Stimulated activated CD8-positive, alpha-beta memory T cell treated with anti-CD3 and anti-CD28 coated beads, Interleukin-4, amount 100 ng/mL, for 24 hours (primary cell): ENCODE results near the gene ING5.
A peak's percentile ranks its signal among the peaks of the same experiment; 100 is the strongest.
"Not testable (repeated sequence)": the region's sequence is repeated elsewhere in the genome, so short reads cannot be mapped to it uniquely, and the experiment has no call there.

Source experiments
- DNase-seq: peaks from one replicate; pipeline ENCODE4 v3.0.0-alpha.2; 2020; ENCODE audit warnings: low read depth

The ING5 gene

GRCh38 chr2:241739177-241739576 is 37.3 kb downstream of the ING5 start:
- no peak for DNase-seq

GRCh38 chr2:241739651-241740050 is 37.8 kb downstream of the ING5 start:
- DNase-seq, result peak; percentile 46

GRCh38 chr2:241741016-241741415 is 39.2 kb downstream of the ING5 start:
- no peak for DNase-seq

- no peak for DNase-seq
Observed at GRCh38 chr2:241742320-241742939, 40.6 kb downstream of the ING5 start.

GRCh38 chr2:241743008-241743407 is 41.2 kb downstream of the ING5 start:
- not testable (repeated sequence) for DNase-seq

GRCh38 chr2:241743620-241744019 is 41.8 kb downstream of the ING5 start:
- no peak for DNase-seq

DNA sequence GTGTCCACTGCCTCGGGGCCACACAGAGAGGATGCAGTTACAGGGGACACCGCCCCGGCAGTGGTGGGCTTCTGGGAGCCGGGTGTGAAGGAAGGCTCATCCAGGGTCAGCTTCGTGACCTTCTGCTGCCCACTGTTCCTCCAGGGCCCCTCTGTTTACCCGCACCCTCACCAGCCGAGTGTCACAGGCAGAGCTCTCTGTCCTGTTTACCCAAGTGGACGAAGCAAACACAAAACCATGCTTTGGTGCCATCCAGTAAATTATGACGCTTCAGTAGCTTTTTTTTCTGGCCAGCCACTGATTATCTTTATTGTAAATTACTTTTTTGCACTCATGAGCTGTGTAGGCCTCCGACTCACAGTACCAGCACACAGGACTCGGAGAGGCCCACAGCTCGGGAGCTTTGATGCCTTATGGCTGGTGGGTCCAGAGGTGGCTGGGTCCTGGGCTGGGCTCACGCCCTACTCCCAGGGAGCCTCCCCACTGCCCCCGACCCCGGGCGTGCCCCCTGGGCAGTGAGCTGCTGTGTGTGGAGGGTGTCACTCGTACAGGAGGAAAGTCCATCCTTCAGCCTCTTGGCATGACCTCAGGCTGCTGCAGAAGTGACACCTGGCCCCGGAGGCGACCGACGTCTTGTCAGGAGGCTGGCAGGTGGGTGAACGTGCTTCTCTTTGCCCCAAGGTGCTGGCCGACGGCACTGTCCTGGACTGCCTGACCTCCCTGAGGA is 42.4 kb downstream of the ING5 start:
- no peak for DNase-seq

DNA sequence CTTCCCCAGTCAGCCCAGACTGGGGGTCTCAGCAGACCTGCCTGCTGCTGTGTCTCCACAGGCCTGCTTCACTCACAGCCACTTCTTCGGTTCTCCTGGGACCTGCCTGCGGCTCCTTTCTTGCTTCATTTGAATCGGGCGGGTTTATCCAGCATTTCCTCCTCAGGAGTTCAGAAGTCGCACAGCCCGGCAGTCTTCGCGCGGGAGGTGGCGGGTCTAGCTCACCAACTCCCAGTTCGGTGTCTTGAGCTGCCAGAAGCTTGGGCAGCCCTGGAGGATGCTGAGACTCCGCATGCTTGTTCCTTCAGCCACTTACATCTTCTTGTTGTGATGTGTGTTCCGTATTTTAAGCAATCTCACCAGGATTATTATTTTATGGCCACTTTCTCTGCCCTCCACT is 43.4 kb downstream of the ING5 start:
- no peak for DNase-seq

- DNase-seq, result no peak
Observed at GRCh38 chr2:241746084-241746483, 44.2 kb downstream of the ING5 start.

GRCh38 chr2:241748468-241749256 is 46.8 kb downstream of the ING5 start:
- DNase-seq, result no peak

DNA sequence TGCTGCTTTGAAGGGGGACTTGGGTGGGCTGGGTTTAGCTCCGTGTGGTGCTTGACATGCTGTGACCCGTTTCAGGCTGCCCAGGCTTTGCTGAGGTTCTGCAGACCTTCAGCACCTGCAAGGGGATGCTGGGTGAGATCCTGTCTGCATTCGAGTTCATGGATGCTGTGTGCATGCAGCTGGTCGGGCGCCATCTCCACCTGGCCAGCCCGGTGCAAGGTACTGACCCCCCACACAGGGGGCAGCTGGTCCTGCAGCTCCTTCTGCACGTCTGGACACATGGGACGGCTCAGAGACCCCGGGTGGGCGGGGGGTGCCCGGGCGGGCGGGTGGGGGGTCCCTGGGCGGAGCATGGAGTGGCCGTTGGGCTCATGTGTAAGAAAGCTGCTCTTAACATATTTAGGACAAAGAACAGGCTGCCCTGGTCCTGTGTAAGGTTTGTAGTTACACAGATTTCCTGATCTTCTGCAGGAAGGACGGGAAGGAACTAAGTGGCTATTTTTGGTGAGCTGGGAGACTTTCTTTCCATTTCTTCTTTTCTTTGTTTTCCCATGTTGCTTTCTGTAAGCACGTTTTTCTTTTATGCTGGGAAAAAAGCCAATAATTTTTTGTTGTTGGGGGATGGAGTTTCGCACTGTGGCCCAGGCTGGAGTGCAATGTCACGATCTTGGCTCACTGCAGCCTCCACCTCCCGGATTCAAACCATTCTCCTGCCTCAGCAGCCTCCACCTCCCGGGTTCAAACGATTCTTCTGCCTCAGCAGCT is 48.4 kb downstream of the ING5 start:
- DNase-seq, result no peak

DNA sequence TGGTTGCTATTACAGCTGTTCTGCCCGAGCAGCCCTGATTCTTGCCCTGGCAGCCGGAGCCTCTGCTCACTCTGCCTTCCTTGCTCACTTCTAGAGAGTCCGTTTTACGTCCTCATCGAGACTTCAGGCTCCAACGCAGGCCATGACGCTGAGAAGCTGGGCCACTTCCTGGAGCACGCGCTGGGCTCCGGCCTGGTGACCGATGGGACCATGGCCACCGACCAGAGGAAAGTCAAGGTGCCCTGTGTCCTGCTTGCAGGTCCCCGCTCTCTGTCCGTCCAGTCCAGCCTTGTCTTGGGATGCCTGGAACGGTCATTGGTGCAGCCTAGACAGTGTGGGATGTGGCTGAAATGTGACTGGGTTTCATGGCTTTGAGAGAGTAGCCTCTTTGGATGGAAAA is 49.3 kb downstream of the ING5 start:
- no peak for DNase-seq

DNA sequence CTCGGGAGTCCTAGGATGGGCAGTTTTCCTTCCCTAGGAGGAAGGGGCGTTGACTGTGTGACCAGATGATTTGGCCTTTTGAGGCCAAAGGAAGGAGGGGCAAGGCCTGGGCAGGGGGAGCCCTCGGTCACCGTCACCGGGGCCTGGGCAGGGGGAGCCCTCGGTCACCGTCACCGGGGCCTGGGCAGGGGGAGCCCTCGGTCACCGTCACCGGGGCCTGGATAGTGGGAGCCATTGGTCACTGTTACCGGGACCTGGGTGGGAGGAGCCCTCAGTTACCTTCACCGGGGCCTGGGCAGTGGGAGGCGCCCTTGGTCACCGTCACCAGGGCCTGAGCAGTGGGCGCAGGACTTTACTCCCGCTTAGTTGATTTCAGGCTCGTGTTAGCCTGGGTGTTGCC is 49.9 kb downstream of the ING5 start:
- DNase-seq, result no peak

DNA sequence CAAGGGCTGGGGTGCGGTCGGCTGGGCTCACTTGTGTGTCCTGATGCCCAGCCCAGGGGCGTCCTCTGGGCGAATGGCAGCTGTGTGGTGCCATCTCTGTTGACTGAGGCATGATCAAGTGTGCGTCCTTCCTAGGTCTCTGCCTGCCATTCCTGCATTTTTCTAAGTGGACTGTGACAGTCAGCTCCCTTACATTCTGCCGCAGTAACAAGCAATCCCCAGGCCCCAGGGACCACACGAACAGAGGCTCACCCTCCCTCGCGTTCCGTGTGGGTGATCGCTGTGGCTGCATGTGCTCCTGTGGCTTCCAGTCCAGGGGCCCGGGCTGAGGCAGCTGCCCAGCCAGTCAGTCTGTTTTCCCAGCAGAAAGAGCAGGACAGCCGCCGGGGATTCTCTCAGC is 50.4 kb downstream of the ING5 start:
- DNase-seq, result no peak

DNA sequence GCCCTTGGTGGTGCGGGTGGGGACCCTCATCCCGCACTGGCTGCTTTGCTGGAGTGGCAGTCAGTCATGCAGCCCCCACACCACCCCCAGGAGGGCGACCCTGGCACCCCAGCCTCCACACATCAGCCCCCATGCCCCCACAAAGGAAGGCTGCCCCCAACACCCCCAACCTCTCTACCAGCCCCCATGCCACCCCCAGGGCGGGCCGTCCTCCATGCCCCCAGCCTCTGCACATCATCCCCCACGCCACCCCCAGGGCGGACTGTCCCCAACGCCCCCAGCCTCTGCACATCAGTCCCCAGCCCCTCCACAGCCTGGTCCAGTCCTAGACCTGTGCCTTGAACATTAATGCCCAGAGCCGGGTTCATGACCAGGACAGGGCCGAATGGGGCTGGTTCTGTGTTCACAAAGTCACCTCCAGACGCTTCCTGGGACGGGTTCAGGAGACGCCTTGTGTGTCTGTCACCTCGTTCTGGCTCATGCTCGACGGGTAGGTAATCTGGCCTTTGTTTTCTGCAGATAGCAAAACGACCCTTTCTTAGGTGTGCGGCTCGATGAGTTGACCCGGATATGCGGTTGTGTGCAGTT is 50.9 kb downstream of the ING5 start:
- DNase-seq, result no peak

DNA sequence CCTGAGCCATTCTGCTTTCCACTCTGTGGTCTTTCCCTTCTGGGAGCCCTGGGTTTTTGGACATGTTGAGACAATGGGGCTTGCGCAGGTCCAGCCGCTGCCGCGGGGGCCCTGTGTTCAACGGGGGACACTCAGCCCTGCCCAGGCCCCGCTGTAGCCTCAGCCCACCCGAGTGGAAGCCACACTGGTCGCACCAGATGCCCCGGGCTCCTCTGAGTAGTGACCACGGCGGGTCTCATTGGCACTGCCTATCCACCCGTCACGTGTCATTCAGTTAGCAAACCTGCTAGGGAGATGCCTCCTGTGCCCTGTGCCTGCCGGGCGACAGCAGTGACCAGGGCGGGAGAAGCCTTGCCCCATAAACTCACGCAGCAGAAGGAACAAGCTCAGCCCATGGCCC is 51.7 kb downstream of the ING5 start:
- DNase-seq, result no peak

GRCh38 chr2:241754042-241754441 is 52.2 kb downstream of the ING5 start:
- DNase-seq, result no peak

DNA sequence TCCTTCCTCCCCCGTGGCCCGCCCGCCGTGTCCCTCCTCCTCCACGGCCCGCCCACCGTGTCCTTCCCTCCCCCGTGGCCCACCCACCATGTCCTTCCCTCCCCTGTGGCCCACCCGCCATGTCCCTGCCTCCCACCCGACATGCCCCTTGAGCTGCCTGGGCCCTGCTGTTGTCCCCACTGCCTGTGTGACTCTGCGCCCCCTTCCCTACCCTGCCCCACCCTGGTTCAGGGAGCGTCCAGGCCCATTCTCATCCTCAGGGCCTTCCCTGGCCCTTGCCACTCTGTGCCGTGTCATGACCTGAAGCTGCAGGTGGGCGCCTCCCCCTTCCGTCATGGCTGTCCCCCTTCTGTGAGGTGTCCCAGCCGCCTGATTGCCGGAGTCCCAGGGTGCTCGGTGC is 53.3 kb downstream of the ING5 start:
- DNase-seq, result no peak

- DNase-seq, result no peak
Observed at GRCh38 chr2:241755777-241756176, 53.9 kb downstream of the ING5 start.

DNA sequence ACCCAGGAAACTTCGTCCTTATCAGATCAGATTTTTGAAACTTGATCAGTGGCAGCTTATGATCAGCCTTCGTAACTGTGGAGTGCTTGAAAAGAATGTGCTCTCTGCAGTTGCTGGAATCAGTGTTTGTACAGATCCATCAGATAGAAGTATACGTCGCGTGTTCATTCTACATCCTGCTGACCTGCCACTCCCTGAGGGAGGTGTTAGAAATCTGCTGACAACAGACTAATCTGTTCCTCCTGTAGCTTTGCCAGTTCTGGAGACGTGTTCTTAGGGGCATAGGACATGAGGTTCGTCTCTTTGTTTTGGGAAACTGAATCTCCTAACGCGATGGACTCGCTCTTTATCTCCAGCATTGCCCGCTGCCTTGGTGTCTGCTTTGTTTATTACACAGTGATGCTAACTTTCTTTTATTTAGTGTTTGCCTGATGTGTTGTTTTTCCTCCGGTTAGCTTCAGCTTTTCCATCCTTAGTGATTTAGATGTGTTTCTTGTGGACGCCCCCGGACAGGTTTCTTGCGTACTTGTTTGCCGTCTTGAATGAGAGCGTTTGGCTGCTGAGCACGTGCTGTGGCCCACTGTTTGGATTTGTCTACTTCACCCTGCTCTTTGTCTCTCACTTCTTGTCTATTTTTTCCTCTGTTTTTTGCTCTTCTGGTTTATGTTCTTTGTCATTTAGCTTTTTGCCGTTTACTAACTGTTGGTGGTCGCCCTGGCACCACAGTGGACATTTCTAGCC is 57.4 kb downstream of the ING5 start:
- DNase-seq, result no peak

DNA sequence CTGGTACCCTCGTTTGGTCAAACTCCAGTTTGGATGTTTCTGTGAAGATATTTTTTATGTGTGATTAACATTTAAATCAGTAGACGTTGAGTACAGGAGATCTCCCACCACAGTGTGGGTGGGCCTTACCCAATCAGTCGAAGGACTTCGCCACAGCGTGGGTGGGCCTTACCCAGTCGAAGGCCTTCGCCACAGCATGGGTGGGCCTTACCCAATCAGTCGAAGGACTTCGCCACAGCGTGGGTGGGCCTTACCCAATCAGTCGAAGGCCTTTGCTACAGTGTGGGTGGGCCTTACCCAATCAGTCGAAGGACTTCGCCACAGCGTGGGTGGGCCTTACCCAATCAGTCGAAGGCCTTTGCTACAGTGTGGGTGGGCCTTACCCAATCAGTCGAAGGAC is 58.1 kb downstream of the ING5 start:
- not testable (repeated sequence) for DNase-seq
